Nephron (organoid): Measurements from ENCODE around the gene EPB41L2.

Source experiments
- H3K27ac Mint-ChIP-seq, 3 experiments: 2 replicates each; pipeline ENCODE4 v1.8.0; 2020; ENCODE audit warnings: mixed read lengths in 3 of 3, mild to moderate bottlenecking in 2 of 3, moderate library complexity in 1 of 3
- H3K27me3 Mint-ChIP-seq: 2 replicates; pipeline ENCODE4 v1.8.0; 2021; ENCODE audit warnings: low read depth, mild to moderate bottlenecking, moderate library complexity, mixed read lengths
- H3K36me3 Mint-ChIP-seq: 2 replicates; pipeline ENCODE4 v1.8.0; 2020; ENCODE audit warnings: low read depth, mixed read lengths
- H3K4me1 Mint-ChIP-seq: 2 replicates; pipeline ENCODE4 v1.8.0; 2020; ENCODE audit warnings: mixed read lengths
- H3K4me3 Mint-ChIP-seq, 3 experiments: 2 replicates each; pipeline ENCODE4 v1.8.0; 2020; ENCODE audit warnings: mild to moderate bottlenecking in 3 of 3, mixed read lengths in 3 of 3, moderate library complexity in 2 of 3
- H3K9me3 Mint-ChIP-seq: 2 replicates; pipeline ENCODE4 v1.8.0; 2020; ENCODE audit warnings: mixed read lengths
- TF ChIP-seq, protein P1 (sequence below), 3 experiments: fragments of 200-600 bp; sonication (generic); IDR thresholded peaks; one replicate each; pipeline ENCODE4 v1.5.0; 2021; ENCODE audit warnings: antibody characterized with exemption in 3 of 3; ENCODE audit not compliant: unreplicated experiment in 3 of 3

Gene EPB41L2

DNA sequence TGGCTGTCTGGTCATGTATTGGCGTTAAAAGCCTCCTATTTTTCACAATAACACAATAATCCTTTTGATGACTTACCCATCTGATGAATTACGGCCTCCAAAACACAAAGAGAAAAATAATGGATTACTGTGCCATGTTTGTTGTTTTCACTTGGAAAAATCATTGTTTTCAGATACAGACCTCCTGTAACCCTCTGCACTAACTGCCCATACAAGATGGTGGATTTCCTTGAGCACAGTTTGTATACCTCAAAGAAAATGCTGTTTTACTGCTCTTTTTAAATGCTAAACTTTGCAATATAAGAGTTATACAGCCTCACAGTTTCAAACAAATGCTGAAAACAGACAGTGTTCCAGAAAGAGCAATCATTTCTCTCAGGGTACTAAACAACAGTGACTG, 174.8 kb downstream of the EPB41L2 start:
- H3K4me1 Mint-ChIP-seq = peaks cover 24% of the 10 kb centered on the region
- no peaks in the 10 kb centered on the region for H3K9me3 Mint-ChIP-seq
- H3K36me3 Mint-ChIP-seq = peaks cover 22% of the 10 kb centered on the region
- TF ChIP-seq, protein P1, sequence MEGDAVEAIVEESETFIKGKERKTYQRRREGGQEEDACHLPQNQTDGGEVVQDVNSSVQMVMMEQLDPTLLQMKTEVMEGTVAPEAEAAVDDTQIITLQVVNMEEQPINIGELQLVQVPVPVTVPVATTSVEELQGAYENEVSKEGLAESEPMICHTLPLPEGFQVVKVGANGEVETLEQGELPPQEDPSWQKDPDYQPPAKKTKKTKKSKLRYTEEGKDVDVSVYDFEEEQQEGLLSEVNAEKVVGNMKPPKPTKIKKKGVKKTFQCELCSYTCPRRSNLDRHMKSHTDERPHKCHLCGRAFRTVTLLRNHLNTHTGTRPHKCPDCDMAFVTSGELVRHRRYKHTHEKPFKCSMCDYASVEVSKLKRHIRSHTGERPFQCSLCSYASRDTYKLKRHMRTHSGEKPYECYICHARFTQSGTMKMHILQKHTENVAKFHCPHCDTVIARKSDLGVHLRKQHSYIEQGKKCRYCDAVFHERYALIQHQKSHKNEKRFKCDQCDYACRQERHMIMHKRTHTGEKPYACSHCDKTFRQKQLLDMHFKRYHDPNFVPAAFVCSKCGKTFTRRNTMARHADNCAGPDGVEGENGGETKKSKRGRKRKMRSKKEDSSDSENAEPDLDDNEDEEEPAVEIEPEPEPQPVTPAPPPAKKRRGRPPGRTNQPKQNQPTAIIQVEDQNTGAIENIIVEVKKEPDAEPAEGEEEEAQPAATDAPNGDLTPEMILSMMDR (IDR thresholded peaks at IDR 0.05; ENCODE audit: unreplicated experiment in 3 of 3) = no peak
- H3K27me3 Mint-ChIP-seq = no peaks in the 10 kb centered on the region
- peak overlapping the region; percentile 0 to 53 (median 1) for H3K27ac Mint-ChIP-seq
- no peak overlapping the region for H3K4me3 Mint-ChIP-seq

DNA sequence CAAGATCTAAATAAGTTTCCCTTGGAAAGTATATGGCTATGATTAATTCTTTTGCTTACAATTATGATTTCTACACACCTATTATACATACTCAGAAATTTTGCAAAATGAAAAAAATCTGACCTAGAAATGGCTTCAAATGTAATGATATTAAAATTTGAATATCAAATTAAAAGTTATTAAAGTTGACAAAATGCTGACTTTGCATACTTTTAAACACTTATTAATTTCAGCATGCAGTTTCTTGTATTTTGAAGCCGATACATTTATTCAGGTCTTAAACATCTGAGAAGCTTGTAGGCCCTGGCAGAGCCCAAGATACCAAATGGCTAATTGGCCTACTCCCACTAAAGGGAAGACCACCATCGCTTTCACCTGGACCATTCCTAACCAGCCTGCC, 176.1 kb downstream of the EPB41L2 start:
- no peak overlapping the region for H3K4me3 Mint-ChIP-seq
- H3K36me3 Mint-ChIP-seq = peaks cover 18% of the 10 kb centered on the region
- no peak overlapping the region for H3K27ac Mint-ChIP-seq
- TF ChIP-seq, protein P1 (IDR thresholded peaks at IDR 0.05; ENCODE audit: unreplicated experiment in 3 of 3) = no peak
- H3K9me3 Mint-ChIP-seq = no peaks in the 10 kb centered on the region
- no peaks in the 10 kb centered on the region for H3K27me3 Mint-ChIP-seq
- H3K4me1 Mint-ChIP-seq = peaks cover 17% of the 10 kb centered on the region

DNA sequence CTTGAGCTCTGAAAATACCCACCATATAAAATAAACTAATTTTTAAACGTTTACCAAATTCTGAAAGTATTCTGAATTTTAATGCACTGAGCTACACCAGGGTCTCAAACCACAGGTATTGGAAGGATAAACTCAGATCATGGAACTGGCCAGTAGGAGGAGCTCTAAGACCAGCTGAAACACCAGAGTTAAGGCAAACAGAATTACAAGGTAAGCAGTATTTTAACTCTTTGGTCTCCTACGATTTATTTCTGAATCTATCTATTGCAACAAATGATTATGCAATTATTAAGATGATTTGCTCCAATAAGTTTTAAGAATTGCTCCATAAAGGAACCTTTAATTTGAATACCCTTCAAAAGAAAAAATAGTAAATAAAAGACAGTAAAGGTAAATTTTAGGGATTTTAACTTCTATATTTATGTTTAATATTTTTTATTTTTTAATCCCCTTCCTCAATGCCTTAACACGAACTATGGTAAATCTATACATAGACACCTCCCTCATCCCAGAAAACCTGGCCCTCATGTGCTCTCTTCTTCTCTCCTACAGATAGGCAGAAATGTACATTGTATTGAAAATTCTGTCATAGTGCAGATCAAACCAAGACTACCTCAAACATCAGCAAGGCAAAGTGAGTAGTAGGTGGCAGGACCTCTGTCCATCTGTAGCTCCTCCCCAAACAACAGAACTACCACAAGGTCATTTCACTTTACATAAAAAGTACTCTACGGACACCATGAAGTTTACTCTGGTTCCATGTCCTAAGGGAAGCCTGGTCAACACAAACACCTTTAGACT, 177.5 kb downstream of the EPB41L2 start:
- no peaks in the 10 kb centered on the region for H3K27me3 Mint-ChIP-seq
- no peaks in the 10 kb centered on the region for H3K9me3 Mint-ChIP-seq
- H3K36me3 Mint-ChIP-seq = peaks cover 18% of the 10 kb centered on the region
- H3K4me1 Mint-ChIP-seq = peaks cover 17% of the 10 kb centered on the region
- H3K4me3 Mint-ChIP-seq = no peak overlapping the region
- TF ChIP-seq, protein P1 (IDR thresholded peaks at IDR 0.05; ENCODE audit: unreplicated experiment in 3 of 3) = peak; percentile 84 to 95 (median 90)
- no peak overlapping the region for H3K27ac Mint-ChIP-seq

DNA sequence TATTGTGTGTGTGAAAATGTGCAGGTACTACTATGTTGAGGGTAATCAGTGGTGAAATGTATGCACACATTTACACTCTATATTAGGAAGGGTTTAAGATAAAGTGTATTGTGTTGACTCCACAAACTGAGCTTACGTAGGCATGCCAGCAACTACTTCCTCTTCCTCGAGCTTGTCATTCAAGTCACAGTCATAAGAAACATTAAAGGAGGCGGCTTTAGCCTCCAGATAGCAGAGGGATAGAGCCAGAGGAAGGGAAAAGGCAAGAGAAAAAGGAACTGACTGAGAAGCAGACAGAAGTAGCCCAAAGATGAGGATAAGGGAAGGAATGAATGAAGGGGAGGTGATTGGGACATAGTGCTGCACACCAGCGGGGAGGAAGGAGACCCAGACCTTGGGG, 180.7 kb downstream of the EPB41L2 start:
- Mint-ChIP-seq H3K27me3 (no peaks in the 10 kb centered on the region), H3K4me3 (no peak overlapping the region), H3K27ac (no peak overlapping the region), H3K4me1 (peaks cover under 1% of the 10 kb centered on the region), H3K36me3 (peaks cover 5% of the 10 kb centered on the region), H3K9me3 (no peaks in the 10 kb centered on the region)
- TF ChIP-seq, protein P1 (IDR thresholded peaks at IDR 0.05; ENCODE audit: unreplicated experiment in 3 of 3) = no peak

DNA sequence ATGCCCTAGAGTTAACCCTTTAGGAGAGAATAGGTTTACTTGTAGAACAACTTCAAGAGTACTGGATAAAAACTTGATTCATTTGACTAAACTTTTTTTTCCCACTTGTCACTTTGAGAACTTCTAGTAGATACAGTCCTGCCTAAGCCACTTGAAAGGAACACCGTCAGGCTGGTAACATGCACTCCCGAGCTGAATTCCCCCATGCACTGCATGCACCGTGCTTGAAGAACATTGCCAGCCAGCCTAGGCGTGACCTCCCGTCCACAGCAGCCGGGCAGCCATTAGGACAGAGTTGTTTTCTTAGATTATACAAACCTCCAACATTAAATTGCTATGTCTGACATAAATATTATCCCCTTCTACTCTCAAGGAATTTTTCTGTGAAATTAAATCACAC, 183.2 kb downstream of the EPB41L2 start:
- H3K36me3 Mint-ChIP-seq = peaks cover 3% of the 10 kb centered on the region
- no peaks in the 10 kb centered on the region for H3K4me1 Mint-ChIP-seq
- H3K27me3 Mint-ChIP-seq = no peaks in the 10 kb centered on the region
- H3K27ac Mint-ChIP-seq = no peak overlapping the region
- H3K9me3 Mint-ChIP-seq = no peaks in the 10 kb centered on the region
- TF ChIP-seq, protein P1 (IDR thresholded peaks at IDR 0.05; ENCODE audit: unreplicated experiment in 3 of 3) = no peak
- H3K4me3 Mint-ChIP-seq = no peak overlapping the region

DNA sequence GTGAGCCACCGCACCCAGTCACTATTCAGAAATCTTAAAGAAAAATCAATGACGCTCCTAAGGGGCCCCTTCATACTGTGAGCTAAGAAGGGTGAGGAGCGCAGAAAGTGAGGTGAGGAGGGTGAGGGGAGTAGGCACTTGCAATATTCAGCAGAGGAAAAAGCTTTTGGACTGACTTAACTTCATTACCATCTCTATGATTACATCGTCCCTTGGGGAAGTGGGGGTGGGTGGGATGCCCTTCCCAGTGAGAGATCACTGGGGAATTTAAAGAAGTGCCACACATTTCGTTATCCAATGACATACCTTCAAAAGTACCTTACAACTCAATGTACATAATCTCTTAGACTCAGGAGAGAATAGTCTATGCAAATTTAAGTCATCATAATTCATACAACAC, 189.3 kb downstream of the EPB41L2 start:
- TF ChIP-seq, protein P1 (IDR thresholded peaks at IDR 0.05; ENCODE audit: unreplicated experiment in 3 of 3) = no peak
- peaks cover 8% of the 10 kb centered on the region for H3K36me3 Mint-ChIP-seq
- no peaks in the 10 kb centered on the region for H3K27me3 Mint-ChIP-seq
- H3K27ac Mint-ChIP-seq = no peak overlapping the region
- no peaks in the 10 kb centered on the region for H3K4me1 Mint-ChIP-seq
- no peaks in the 10 kb centered on the region for H3K9me3 Mint-ChIP-seq
- H3K4me3 Mint-ChIP-seq = no peak overlapping the region
